ENCODE data around the gene GDA. TPM values are rescaled to one million over a fixed set of nuclear protein-coding genes. Genes with fewer than 3 reads are reported as not detected.

Gene GDA
- total RNA-seq, 1 donor from 2014 or later, result not detected

DNA sequence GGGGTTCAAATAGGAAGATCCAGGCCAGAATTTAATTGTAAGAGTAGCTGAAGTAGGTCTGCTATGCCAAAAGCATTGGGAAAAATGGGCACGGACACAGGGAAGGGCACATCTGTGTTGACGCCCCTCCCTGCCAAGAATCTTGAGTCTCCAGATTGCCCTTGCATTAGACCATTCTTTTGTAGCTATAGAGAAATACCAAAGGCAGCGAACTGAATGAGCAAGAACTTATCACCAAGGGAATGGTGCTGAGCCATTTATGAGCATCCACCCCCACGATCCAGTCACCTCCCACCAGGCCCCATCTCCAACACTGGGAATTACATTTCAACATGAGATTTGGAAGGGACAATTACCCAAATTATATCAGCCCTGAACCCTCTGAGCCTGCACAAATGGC, 18.0 kb upstream of the GDA start:
- Mint-ChIP-seq H3K27ac (ENCODE audit: unreplicated experiment) (no peak overlapping the region), H3K27me3 (ENCODE audit: low read depth, unreplicated experiment) (peaks cover 7% of the 10 kb centered on the region), H3K4me3 (ENCODE audit: unreplicated experiment) (no peak overlapping the region), H3K4me1 (ENCODE audit: low read depth, unreplicated experiment) (no peaks in the 10 kb centered on the region), H3K9me3 (ENCODE audit: unreplicated experiment) (no peaks in the 10 kb centered on the region), H3K36me3 (ENCODE audit: low read depth, unreplicated experiment) (no peaks in the 10 kb centered on the region)
- FAIRE-seq, result no peak
- Histone ChIP-seq H3K27ac (ENCODE audit: low read depth, low read length) (no peak overlapping the region), H3K9ac (ENCODE audit: low read length) (no peak overlapping the region), H3K4me2 (ENCODE audit: low read length) (no peak overlapping the region), H3K4me3 (ENCODE audit: insufficient read depth, low read depth, low read length) (no peak overlapping the region), H3K9me3 (ENCODE audit: insufficient read depth, low read depth, low read length) (peaks cover 2% of the 10 kb centered on the region), H3K36me3 (ENCODE audit: insufficient read depth, low read length) (no peaks in the 10 kb centered on the region), H4K20me1 (ENCODE audit: insufficient read depth, low read length) (no peaks in the 10 kb centered on the region), H3K27me3 (ENCODE audit: insufficient read depth, low read length) (no peaks in the 10 kb centered on the region), H3K4me1 (ENCODE audit: insufficient read depth, low read length) (no peaks in the 10 kb centered on the region), H2AFZ (ENCODE audit: low read depth, low read length) (no peak overlapping the region), H3K79me2 (ENCODE audit: insufficient read depth, low read length) (no peaks in the 10 kb centered on the region)
- no peak for DNase-seq (ENCODE audit: low read depth)
- TF ChIP-seq, protein P1, sequence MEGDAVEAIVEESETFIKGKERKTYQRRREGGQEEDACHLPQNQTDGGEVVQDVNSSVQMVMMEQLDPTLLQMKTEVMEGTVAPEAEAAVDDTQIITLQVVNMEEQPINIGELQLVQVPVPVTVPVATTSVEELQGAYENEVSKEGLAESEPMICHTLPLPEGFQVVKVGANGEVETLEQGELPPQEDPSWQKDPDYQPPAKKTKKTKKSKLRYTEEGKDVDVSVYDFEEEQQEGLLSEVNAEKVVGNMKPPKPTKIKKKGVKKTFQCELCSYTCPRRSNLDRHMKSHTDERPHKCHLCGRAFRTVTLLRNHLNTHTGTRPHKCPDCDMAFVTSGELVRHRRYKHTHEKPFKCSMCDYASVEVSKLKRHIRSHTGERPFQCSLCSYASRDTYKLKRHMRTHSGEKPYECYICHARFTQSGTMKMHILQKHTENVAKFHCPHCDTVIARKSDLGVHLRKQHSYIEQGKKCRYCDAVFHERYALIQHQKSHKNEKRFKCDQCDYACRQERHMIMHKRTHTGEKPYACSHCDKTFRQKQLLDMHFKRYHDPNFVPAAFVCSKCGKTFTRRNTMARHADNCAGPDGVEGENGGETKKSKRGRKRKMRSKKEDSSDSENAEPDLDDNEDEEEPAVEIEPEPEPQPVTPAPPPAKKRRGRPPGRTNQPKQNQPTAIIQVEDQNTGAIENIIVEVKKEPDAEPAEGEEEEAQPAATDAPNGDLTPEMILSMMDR (IDR thresholded peaks at IDR 0.05; ENCODE audit: insufficient read depth, low read depth, low read length), result no peak

DNA sequence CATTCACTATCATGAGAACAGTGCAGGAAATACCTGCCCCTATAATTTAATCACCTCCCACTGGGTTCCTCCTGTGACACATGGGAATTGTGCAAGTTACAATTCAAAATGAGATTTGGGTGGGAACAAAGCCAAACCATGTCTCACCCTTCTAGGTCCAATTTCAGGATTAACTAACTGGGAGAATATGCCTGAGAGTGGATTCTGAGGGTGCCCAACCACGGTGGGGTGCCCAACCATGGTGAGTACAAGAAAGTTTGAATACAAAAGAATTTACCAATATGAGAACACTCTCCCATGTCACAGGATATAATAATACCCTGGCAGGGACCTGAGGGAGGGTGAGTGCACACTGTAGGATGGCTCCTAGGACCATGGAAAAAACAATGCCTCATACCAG, 17.2 kb upstream of the GDA start:
- H3K27me3 ChIP-seq (ENCODE audit: insufficient read depth, low read length), result no peaks in the 10 kb centered on the region
- FAIRE-seq, result no peak

DNA sequence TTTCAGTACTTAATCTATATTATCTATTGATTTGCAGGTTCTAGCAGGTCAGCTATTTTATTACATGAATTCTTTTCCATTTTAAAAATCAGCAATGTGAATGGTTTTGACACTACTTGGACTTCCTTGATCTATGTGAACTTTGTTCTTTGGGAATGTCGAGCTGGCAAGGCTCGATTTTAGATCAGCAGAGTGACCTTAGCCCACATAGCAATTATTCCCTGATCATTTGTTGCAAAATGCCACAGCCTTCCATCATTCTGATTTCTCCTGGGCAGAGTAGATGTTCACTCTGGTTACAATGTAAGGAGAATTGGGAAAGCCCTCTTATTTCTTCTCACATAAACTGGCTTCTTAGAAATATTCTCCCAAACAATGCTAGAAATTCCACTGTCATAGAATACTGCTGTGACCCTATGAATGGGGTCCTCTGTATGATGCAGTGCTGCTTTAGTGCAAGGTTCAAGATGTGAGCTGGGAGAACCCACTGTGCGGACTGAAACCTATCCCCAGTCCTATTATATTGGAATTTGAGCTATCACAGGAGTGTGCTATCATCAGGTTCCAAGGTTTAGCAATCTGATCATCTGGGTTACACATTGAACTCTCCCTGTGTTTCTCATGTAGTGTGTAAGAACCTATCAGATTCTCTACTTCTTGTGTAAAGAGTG, 15.7 kb upstream of the GDA start:
- H3K9ac ChIP-seq (ENCODE audit: low read length), result no peak overlapping the region
- H3K9me3 ChIP-seq (ENCODE audit: insufficient read depth, low read depth, low read length), result peaks cover 2% of the 10 kb centered on the region
- no peak overlapping the region for H2AFZ ChIP-seq (ENCODE audit: low read depth, low read length)
- no peaks in the 10 kb centered on the region for H3K36me3 ChIP-seq (ENCODE audit: insufficient read depth, low read length)
- no peaks in the 10 kb centered on the region for H4K20me1 ChIP-seq (ENCODE audit: insufficient read depth, low read length)
- H3K79me2 ChIP-seq (ENCODE audit: insufficient read depth, low read length), result no peaks in the 10 kb centered on the region
- H3K27me3 ChIP-seq (ENCODE audit: insufficient read depth, low read length), result no peaks in the 10 kb centered on the region
- FAIRE-seq (no peak), DNase-seq (ENCODE audit: low read depth) (no peak)
- no peak overlapping the region for H3K27ac ChIP-seq (ENCODE audit: low read depth, low read length)
- Mint-ChIP-seq H3K36me3 (ENCODE audit: low read depth, unreplicated experiment) (no peaks in the 10 kb centered on the region), H3K27ac (ENCODE audit: unreplicated experiment) (no peak overlapping the region), H3K4me3 (ENCODE audit: unreplicated experiment) (no peak overlapping the region), H3K27me3 (ENCODE audit: low read depth, unreplicated experiment) (peaks cover 2% of the 10 kb centered on the region), H3K4me1 (ENCODE audit: low read depth, unreplicated experiment) (no peaks in the 10 kb centered on the region), H3K9me3 (ENCODE audit: unreplicated experiment) (no peaks in the 10 kb centered on the region)
- H3K4me1 ChIP-seq (ENCODE audit: insufficient read depth, low read length), result no peaks in the 10 kb centered on the region
- H3K4me3 ChIP-seq (ENCODE audit: insufficient read depth, low read depth, low read length), result no peak overlapping the region
- TF ChIP-seq, protein P1 (IDR thresholded peaks at IDR 0.05; ENCODE audit: insufficient read depth, low read depth, low read length), result no peak
- no peak for TF ChIP-seq EZH2 (IDR thresholded peaks at IDR 0.05; ENCODE audit: insufficient read depth, low read length)
- no peak overlapping the region for H3K4me2 ChIP-seq (ENCODE audit: low read length)

More for the DNA sequence above, 17.2 kb upstream of the GDA start:
- peaks cover 4% of the 10 kb centered on the region for H3K27me3 Mint-ChIP-seq (ENCODE audit: low read depth, unreplicated experiment)
- H3K4me3 Mint-ChIP-seq (ENCODE audit: unreplicated experiment), result no peak overlapping the region
- DNase-seq (ENCODE audit: low read depth), result no peak
- Histone ChIP-seq H4K20me1 (ENCODE audit: insufficient read depth, low read length) (no peaks in the 10 kb centered on the region), H3K4me2 (ENCODE audit: low read length) (no peak overlapping the region), H3K79me2 (ENCODE audit: insufficient read depth, low read length) (no peaks in the 10 kb centered on the region), H3K4me3 (ENCODE audit: insufficient read depth, low read depth, low read length) (no peak overlapping the region), H3K36me3 (ENCODE audit: insufficient read depth, low read length) (no peaks in the 10 kb centered on the region), H3K4me1 (ENCODE audit: insufficient read depth, low read length) (no peaks in the 10 kb centered on the region), H3K9me3 (ENCODE audit: insufficient read depth, low read depth, low read length) (peaks cover 2% of the 10 kb centered on the region), H2AFZ (ENCODE audit: low read depth, low read length) (no peak overlapping the region), H3K9ac (ENCODE audit: low read length) (no peak overlapping the region), H3K27ac (ENCODE audit: low read depth, low read length) (no peak overlapping the region)
- H3K36me3 Mint-ChIP-seq (ENCODE audit: low read depth, unreplicated experiment), result no peaks in the 10 kb centered on the region
- TF ChIP-seq, protein P1 (IDR thresholded peaks at IDR 0.05; ENCODE audit: insufficient read depth, low read depth, low read length), result no peak
- no peak for TF ChIP-seq EZH2 (IDR thresholded peaks at IDR 0.05; ENCODE audit: insufficient read depth, low read length)
- H3K4me1 Mint-ChIP-seq (ENCODE audit: low read depth, unreplicated experiment), result no peaks in the 10 kb centered on the region
- no peak overlapping the region for H3K27ac Mint-ChIP-seq (ENCODE audit: unreplicated experiment)
- H3K9me3 Mint-ChIP-seq (ENCODE audit: unreplicated experiment), result no peaks in the 10 kb centered on the region
